Neural progenitor cell (in vitro differentiated cells): ENCODE results near the gene RERE.

Experiments
- EZH2 ChIP-seq: fragments of 200-600 bp; sonication (generic); IDR thresholded peaks from 2 replicates; pipeline ENCODE4 v1.6.1; 2017; ENCODE audit warnings: antibody characterized with exemption, mild to moderate bottlenecking, moderate library complexity
- EZH2phosphoT487 ChIP-seq: fragments of 200-600 bp; sonication (generic); IDR thresholded peaks from 2 replicates; pipeline ENCODE4 v1.6.1; 2017; ENCODE audit warnings: antibody characterized with exemption
- TF ChIP-seq, protein P1 (sequence below): fragments of 200-600 bp; sonication (generic); IDR thresholded peaks from 2 replicates; pipeline ENCODE4 v1.5.1; 2017; ENCODE audit warnings: antibody characterized with exemption, mild to moderate bottlenecking

DNA sequence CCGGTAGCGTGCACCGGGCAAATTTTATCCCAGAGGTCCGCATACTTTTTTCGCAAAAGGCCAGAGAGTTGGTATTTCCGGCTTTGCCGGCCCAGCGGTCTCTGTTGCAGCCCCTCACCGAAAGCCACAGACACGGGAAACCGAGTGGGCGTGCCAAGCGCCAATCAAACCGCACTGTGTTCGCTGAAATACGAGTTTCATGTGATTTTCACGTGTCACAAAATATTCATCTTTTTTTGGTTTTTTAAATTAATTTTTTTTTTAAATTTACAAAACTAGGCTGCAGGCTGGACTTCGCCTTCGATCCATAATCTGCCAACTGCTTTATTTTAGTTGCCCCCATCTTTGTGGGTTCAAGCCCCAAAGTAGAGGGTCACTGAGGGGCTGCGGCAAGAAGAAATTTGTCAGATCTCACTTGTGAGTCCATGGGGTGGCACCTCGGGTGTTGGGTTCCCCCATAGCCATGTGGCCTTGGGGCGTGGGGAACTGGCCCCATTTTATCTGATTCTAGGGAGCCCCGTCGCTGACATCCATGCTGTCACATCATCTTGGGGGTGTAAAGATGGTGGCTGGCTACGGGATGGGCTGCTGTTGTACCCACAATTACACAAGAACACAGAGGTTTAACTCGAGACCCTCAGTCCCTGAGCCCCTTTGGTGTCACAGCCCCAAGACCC, 478.8 kb downstream of the RERE start:
- TF ChIP-seq, protein P1, sequence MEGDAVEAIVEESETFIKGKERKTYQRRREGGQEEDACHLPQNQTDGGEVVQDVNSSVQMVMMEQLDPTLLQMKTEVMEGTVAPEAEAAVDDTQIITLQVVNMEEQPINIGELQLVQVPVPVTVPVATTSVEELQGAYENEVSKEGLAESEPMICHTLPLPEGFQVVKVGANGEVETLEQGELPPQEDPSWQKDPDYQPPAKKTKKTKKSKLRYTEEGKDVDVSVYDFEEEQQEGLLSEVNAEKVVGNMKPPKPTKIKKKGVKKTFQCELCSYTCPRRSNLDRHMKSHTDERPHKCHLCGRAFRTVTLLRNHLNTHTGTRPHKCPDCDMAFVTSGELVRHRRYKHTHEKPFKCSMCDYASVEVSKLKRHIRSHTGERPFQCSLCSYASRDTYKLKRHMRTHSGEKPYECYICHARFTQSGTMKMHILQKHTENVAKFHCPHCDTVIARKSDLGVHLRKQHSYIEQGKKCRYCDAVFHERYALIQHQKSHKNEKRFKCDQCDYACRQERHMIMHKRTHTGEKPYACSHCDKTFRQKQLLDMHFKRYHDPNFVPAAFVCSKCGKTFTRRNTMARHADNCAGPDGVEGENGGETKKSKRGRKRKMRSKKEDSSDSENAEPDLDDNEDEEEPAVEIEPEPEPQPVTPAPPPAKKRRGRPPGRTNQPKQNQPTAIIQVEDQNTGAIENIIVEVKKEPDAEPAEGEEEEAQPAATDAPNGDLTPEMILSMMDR, result no peak
- TF ChIP-seq EZH2phosphoT487 (no peak), EZH2 (no peak)
